SU-DHL-6 (cell line): ENCODE measurements around the gene DTNA.

ENCODE experiments used
- EZH2phosphoT487 ChIP-seq: fragments of 200-600 bp; sonication (generic), shearing (Covaris generic); conservative IDR thresholded peaks from 2 replicates; pipeline ENCODE4 v1.6.1; 2018; ENCODE audit warnings: mild to moderate bottlenecking, antibody characterized with exemption, low read length, moderate library complexity, mixed read lengths
- TF ChIP-seq, protein P1 (sequence below): fragments of 200-600 bp; sonication (generic); IDR thresholded peaks from one replicate; pipeline ENCODE4 v1.5.1; 2017; ENCODE audit warnings: antibody characterized with exemption, mild to moderate bottlenecking, low read length, moderate library complexity; ENCODE audit not compliant: insufficient read depth, poor library complexity, severe bottlenecking

DNA sequence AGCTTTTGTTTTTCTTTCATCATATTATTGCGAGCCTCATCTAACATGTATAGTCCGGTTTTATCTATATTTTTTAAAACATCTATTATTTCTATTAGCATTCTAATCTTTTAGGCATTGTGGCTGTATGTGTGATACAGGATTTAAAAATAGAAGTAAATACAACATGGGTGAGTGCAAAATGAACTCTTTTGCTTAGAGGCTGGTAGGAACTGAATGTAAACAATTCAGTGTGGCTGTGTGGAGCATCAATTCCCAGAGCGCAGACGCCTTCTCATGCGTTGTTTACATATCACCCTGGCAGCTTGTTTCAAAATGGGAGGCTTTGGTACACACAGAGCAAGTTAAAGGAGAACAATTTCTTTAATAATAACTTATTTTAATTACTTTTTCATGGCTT, 836 bp downstream of the DTNA start:
- TF ChIP-seq, protein P1, sequence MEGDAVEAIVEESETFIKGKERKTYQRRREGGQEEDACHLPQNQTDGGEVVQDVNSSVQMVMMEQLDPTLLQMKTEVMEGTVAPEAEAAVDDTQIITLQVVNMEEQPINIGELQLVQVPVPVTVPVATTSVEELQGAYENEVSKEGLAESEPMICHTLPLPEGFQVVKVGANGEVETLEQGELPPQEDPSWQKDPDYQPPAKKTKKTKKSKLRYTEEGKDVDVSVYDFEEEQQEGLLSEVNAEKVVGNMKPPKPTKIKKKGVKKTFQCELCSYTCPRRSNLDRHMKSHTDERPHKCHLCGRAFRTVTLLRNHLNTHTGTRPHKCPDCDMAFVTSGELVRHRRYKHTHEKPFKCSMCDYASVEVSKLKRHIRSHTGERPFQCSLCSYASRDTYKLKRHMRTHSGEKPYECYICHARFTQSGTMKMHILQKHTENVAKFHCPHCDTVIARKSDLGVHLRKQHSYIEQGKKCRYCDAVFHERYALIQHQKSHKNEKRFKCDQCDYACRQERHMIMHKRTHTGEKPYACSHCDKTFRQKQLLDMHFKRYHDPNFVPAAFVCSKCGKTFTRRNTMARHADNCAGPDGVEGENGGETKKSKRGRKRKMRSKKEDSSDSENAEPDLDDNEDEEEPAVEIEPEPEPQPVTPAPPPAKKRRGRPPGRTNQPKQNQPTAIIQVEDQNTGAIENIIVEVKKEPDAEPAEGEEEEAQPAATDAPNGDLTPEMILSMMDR, result no peak
- no peak for TF ChIP-seq EZH2phosphoT487
